Astrocyte of the hippocampus (primary cell): ENCODE data around the gene SPHKAP.
"Not testable (repeated sequence)": the region's sequence is repeated elsewhere in the genome, so short reads cannot be mapped to it uniquely, and the experiment has no call there.

Experiments used
- DNase-seq: peaks from one replicate; pipeline ENCODE4 v3.0.0; 2011; ENCODE audit warnings: low read depth, low spot score

The SPHKAP gene

DNA sequence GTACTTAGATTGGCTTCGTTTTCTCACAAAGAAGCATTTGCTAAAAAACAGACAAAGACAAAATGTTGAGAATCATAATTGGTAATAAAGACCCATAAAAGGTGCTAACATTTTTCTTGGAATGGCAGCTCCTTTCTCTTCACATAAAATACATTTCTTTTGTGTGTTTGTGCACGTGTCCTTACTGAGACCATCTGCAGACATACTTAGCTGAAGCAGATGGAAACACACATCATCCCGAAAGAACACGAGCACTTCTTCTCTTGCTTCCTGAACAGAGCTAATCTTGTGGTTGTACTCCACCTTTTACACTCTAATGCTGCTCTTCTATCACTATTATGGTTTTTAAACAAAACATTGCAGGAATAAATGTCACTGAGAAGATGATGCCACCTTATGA is 142.5 kb downstream of the SPHKAP start:
- no peak for DNase-seq

DNA sequence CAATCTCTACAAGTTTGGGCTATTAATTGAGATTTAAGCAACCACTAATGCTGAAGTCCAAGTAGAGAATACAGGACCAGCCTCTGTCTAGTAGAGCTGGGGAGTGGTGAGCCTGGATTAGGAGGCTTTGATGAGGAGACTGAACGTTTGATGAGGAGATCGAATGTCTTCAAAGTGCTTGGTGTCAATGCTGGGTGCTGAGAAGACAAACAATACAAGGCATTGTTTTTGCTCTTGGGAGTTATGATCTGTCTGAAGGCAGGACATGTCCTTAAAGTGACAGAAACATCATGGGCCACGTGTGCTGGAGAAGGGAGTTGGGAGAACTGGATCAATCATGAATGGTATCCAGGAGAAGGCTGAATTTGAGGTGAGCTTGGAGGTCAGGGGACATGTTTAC is 143.6 kb downstream of the SPHKAP start:
- no peak for DNase-seq

DNA sequence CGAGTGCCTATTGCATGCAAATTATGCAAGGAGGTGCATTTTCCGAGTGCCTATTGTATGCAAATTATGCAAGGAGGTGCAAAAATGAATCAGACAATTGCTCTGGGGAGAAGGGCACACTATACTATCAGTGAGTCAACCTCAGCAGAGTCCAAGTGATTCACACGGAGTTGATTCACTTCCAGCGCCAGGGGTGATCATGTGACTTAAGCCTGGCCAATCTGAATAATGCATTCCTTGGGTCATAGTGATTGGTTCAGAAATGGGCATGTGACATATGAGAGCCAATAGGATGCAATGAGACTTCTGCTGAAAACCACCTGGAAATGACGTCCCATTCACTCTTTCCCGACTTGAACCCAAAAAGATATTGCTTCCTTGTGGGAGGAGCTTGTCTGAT is 157.9 kb downstream of the SPHKAP start:
- DNase-seq, result no peak

DNA sequence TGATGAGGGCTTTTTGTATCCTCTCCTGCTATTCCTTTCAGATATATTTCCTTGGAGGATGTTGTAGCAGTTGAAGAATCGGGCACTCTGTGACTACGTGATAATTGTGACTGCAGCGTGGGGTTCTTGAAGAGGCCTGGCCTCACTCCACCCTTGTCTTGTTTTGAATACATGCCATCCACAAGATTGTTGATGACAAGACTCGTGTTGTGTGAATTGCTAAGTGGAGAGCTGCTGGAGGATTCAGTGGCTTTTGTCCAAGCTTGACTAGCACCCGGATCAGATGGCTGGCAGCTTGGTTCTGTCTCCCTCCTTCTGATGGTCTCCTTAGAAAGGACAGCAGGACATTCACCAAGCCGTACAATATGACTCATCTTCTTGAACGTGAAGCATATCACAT is 163.2 kb downstream of the SPHKAP start:
- DNase-seq, result no peak

DNA sequence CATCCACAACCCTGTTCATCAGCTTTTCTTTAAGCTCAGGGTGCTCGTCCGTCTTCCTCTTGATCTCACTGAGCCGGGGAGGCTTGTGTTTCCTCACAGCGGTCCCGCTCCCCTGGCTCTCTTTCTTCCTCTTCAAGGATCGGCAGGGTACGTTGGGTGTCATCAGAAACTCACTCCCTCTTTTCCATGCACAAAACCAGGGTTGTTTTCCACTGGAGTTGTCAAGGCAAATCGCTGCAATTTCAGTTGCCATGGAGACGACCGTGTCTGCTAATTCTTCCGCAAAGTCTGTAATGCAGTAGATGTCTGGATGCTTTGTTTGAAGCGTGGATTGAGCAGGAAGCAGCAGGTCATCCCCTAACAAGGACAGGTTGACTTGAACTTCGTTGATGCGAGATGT is 163.7 kb downstream of the SPHKAP start:
- no peak for DNase-seq

DNA sequence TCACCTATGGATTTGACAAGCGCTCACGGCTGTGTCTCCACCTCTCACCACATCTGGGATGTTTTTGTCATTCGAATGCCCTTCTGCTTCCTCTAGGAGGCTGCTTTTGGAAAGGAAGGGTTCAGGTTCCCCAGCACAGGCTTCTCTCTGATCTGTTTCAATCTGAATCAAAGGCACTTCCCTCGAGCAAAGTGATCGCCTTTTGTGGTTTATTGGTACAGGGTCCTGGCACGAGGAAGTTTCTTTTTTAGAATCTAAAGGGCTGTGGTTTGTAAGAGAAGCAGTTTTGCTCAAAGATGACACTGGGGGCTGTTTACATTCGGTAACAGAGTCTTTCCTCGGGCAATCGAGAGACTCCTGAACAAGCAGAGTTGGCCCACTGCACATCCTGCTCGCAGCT is 165.1 kb downstream of the SPHKAP start:
- no peak for DNase-seq

DNA sequence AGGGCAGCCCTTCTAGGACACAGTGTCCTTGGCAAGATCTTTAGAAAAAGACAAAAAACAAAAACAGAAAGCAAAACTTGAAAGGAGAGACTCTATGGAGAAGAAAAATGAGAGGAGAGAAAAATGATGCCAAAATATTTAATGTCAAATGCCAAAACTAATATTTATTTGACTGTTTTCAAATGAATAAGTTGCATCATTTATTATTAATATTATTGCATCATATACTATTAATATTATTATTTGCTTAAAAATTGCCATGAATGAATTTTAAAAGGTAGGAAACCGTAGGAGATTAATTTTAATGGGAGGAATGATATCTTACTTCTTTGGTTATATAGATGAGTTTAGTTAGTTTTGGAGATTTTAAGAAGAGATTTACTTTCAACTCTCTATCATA is 165.7 kb downstream of the SPHKAP start:
- no peak for DNase-seq

DNA sequence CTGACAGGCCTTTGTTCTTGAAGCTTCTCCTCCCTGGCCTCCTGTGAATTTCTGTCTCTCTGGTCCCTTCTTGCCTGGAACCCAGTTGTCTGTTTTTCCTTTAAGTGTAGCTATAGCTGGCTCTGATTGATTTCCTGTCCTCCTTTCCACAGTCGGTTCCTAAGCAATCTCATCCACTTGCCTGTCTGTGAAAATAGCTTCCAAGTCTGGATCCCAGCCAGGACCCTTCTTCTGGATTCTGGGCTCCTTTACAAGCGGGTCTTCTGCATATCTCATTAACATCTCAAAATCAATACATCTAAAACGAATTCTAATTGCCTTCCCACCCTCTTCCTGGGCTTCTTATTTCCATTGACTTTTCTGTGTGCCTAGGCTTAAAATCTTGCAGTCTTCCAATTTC is 185.1 kb downstream of the SPHKAP start:
- no peak for DNase-seq

DNA sequence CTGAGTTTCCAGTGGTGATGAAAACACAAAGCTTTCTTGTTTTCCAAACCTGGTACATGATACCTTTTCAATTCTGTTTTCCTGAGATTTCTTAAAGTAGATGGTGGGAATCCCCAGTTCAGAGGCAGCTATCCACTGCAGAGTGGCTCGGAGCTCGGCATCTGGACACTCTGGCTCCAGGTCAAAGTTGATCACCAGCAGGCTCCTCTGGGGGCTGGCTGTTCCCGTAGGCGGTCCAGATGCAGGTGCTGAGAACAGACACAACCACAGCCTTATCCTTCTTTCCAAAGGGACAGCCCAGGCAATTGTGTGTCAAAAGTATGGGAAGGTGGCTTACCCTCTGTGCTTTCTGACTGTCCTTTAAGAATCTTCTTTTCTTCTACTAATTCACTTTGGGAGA is 190.6 kb downstream of the SPHKAP start:
- DNase-seq, result no peak

DNA sequence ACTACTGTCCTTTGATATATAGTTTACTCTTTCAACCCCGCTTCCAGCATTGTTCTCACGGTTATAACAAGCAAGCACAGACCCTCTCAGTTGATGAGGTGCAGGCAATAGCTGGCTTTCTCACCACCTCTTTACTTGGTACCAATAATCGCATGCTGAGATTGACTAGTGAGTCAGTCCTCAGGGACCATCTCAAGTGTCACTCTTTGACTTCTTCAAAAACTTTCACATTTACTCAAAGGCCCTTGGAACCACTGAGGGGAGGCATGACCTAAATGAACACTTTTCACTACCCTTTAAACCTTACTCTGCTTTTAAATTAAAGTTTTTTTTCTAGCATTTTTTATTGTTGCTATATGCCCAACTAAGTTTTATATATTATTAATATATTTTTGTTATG is 208.2 kb downstream of the SPHKAP start:
- no peak for DNase-seq

DNA sequence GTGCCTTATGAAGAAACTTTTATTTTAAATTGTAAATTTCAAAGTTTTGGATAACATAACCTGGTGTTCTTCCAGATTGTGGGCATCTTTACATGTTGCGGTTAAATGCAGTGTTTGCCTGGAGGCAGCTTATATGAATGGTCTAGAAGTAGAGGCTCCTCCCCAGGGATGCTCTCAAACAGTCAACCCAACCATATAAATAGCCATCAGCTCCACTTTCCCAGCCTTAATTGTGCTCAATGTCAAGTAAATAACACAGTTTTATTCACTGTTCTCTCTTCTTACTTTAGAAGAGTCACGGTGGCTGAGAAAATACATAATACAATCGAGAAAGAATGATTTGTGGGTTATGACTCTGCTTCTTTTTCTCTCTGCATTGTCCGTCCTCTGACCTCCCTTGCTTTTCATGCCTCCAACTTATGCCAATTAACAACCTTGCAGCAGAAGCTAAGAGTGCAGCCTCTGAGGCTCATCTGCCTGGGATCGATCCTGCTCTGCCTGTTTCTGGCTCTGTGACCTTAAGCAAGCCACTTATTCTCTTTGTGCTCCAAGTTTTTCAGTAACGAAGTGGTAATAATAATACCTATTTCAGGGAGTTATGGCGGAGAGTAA is 209.8 kb downstream of the SPHKAP start:
- DNase-seq, result no peak

DNA sequence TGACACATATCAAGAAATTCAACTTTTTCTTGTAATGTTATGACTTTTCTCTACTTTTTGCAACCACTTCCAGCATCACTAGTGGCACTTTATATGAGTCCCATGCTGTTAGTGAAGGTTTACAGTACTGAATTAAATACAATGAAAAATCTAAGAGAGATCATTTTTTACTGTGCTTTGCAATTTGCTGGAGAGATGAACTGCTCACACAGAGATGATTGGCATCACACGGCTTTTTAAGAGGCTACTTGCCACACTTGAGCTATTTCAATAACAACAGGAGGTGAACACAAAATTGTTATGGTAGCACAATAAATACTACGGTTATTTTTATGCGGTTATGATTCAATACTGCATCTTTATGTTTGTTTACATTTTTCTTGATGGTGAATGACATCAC is 221.2 kb downstream of the SPHKAP start:
- no peak for DNase-seq

DNA sequence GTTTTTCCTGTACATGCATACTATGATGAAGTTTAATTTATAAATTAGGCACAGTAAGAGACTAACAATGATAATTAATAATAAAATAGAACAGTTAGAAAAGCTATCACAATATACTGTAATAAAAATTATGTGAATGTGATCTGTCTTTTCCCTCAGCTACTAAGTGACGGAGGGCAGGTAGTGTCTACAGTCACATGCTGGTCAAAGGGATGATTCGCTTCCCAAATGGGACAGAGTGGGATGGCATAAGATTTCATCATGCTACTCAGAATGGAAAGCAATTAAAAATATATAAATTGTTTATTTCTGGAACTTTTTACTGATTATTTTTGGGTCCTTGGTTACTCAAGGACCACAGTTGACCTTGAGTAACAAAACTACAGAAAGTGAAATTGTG is 238.5 kb downstream of the SPHKAP start:
- no peak for DNase-seq

DNA sequence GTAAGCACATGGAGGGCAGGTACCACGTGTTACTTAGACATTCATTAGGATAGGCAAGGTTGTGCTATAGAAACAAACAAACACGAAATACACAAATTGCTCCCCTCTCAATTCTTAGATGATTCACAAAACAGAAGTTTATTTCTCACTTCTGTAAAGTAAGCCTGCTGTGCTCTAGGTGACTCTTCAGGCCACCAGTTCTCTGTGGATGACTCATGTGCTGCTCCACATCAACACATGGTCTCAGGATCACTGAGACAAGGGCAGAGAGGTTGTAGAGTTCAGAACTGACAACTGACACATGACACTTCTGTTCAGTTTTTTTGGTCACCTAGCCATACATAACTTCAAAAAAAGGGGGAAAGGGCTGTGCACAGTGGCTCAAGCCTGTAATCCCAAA is 239.5 kb downstream of the SPHKAP start:
- peak; percentile 2 for DNase-seq

DNA sequence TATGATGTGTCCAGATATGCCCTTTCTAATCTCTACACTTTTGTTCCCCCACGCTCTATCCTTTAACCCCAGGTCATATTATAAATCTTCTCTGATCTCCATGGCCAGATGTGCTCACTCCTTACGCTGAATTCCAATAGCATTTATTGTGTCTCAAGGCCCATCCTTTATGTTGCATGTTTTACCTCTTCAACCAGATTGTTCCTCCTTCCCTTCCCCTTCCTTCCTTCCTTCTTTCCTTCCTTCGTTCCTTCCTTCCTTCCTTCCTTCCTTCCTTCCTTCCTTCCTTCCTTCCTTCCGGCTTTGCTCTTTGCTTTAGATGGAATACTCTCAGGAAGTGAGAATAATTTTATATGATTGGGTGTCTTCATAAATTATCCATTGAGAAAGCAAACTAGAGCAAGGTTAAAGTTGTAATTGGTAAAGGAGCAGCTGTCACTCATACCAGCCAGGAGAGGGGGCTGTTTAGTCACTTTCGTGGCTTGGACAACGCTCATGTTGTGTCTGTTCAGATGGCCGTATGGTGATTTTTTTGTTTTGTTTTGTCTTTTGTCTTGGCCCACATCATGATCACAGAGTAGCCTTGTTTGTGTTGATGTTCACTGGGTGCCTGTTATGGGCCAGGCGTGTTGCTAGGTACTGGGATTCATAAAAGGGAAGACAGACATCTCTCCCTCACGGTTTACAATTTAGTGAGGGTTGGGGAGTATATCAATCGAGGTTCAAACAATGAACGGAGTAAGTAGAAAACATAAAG is 242.0 kb downstream of the SPHKAP start:
- DNase-seq, result peak; percentile 41

DNA sequence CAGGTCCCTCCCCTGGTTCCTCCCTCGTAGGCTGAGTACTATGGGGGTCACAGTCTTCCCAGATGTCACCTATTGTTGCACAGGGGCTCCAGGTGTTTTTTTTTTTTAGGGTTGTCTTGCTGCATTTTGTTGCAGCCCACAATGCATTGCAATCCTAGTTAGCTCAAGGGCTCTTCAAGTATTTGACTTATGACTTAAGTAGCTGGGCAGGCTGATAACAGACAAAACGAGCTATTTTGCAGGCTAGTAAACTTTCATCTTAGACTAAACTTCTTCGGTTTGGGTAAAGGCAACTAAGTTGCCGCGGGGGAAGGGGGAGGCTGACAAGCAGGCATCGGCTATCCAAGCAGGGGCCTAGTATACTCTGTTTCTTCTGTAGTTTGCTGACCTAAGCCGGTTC is 245.2 kb downstream of the SPHKAP start:
- DNase-seq, result not testable (repeated sequence)

DNA sequence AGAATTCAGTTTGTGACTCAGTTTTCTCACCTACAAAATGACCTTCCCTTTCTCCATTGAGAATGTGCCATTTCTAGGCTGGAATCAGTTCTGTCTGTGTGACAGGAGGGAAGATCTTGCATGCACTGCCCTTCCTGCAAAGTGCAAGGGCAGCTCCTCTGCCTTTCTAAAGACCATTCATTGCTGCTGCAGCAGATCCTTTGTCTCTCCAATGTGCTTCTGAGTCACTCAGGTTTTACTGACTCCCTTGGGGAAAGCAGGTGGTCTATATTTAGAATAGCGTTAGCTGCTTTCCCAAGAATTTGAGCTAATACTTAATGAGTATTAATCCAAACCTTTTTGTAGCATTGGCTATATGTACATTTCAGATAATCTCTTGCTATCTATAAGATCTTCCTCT is 247.6 kb downstream of the SPHKAP start:
- DNase-seq, result no peak

DNA sequence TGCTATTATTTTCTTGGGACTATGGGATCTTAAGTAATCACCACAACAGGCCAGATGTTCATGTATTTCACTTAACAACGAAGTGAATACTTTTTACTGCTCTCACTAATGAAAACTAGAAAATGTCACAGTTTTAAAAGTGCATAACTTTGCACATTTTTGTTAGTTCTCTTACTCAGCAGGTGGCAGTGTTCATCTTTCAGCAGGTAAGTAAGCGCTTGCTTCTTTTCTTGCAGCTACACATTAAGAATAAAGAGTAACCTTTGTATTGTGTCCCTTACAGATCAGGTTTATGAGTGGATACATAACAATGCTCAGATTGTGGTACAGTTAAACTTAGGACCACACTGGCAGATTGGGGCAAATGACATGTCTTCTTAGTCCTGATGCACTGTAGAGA is 249.1 kb downstream of the SPHKAP start:
- DNase-seq, result no peak

DNA sequence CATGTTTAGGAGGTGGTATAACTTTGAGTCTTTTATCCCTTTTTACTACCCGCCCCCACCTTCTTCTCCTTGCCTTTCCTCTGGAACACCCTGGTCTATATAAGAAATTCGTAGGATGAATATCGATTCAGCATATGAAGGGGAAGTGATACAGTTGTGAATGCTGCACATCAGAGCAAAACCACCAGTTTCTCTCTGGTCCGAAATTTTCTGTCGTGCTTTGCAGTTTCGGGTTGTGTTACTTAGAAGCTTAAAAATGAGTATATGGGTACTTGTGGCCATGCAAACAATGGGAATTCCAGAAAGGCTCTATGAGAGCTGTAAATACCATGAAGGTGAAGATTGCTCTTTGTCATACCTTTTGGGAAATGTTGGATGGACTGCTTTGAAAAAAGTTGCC is 249.5 kb downstream of the SPHKAP start:
- no peak for DNase-seq
